ENCODE results near the gene ZBED5.

GRCh38 chr11:10906521-10906920, 48.7 kb upstream of the ZBED5 start:
- TF ChIP-seq PAX5 (IDR thresholded peaks at IDR 0.05; ENCODE audit: insufficient read depth, low read length, severe bottlenecking) (no peak), POLR2A (IDR thresholded peaks at IDR 0.05; ENCODE audit: low read depth, low read length) (no peak), TAF1 (IDR thresholded peaks at IDR 0.05; ENCODE audit: low read depth, low read length) (no peak), SPI1 (IDR thresholded peaks at IDR 0.05; ENCODE audit: low read depth, low read length) (no peak), POLR2AphosphoS5 (IDR thresholded peaks at IDR 0.05; ENCODE audit: low read depth, low read length) (no peak)

All from GM12891 (cell line).